Left lung (tissue), 10 donors: Measurements from ENCODE around the gene SLC22A16. TPM values are rescaled to one million over a fixed set of nuclear protein-coding genes. Genes with fewer than 3 reads are reported as not detected.
"Not testable (repeated sequence)": the region's sequence is repeated elsewhere in the genome, so short reads cannot be mapped to it uniquely, and the experiment has no call there.

Experiments used
- ATAC-seq: fragments of 200-7000 bp; cut with Tn5 transposase; one replicate; pipeline ENCODE4 v1.9.1; 2020; ENCODE audit warnings: moderate library complexity
- DNase-seq, 4 donors: peaks; one replicate each; pipeline ENCODE4 v3.0.0-alpha.2; 2013 to 2020
- H3K27ac ChIP-seq, 2 donors: fragments of 200-600 bp; sonication (generic) in 1 of 2; one replicate each; pipeline versions ENCODE4 v1.5.0 to v1.8.0; 2020 to 2021
- H3K27me3 ChIP-seq, 2 donors: fragments of 200-600 bp; sonication (generic) in 1 of 2; one replicate each; pipeline versions ENCODE4 v1.5.0 to v1.8.0; 2020 to 2021
- H3K36me3 ChIP-seq, 2 donors: fragments of 200-600 bp; sonication (generic) in 1 of 2; one replicate each; pipeline versions ENCODE4 v1.5.0 to v1.8.0; 2020 to 2021
- H3K4me1 ChIP-seq, 2 donors: fragments of 200-600 bp; one replicate each; pipeline ENCODE4 v1.8.0; 2021
- H3K4me3 ChIP-seq, 2 donors: fragments of 200-600 bp; sonication (generic) in 1 of 2; one replicate each; pipeline versions ENCODE4 v1.5.0 to v1.8.0; 2020 to 2021; ENCODE audit warnings: mild to moderate bottlenecking in 1 of 2
- H3K9me3 ChIP-seq, 2 donors: fragments of 200-600 bp; sonication (generic) in 1 of 2; one replicate each; pipeline versions ENCODE4 v1.5.0 to v1.8.0; 2020 to 2021
- CTCF ChIP-seq, 2 donors: fragments of 200-600 bp; sonication (generic) in 1 of 2; IDR thresholded peaks; one replicate each; pipeline versions ENCODE4 v1.5.0 to v1.8.0; 2021; ENCODE audit warnings: antibody characterized with exemption in 2 of 2
- intact Hi-C, 2 donors: fragments of 100-400 bp; cut with DNase I; formaldehyde crosslinking; loops; one replicate each; pipeline versions ENCODE4 v1.11.2 to v1.14.2; 2022
- polyA plus RNA-seq, 6 donors: library from polyadenylated mRNA; unstranded; fragments of 120-200 nt; gene quantifications; one replicate each; pipeline ENCODE4 v1.2.1, GENCODE V29; 2013; ENCODE audit not compliant: insufficient read length in 6 of 6
- total RNA-seq, 2 donors: library from RNA; stranded (reverse); fragmentation: NEBNext Ultra II Directional; extraction: Animal tissue kit (Norgen Biotek cat#: 25700); gene quantifications; one replicate each; pipeline ENCODE4 v1.2.1, GENCODE V29; 2021
- donor health status: DM: no; HTN: yes; CAD: no.
- donor health status: DM: no; HTN: no; CAD: no.

Gene SLC22A16
- total and polyA plus RNA-seq, 8 donors = 0.11 to 5.4 (median 0.23) TPM; not detected in 3

GRCh38 chr6:110488606-110489190 lies 12.3 kb upstream of the SLC22A16 start:
- intact Hi-C loops = no loop called here
- no peak overlapping the region for H3K27ac ChIP-seq
- no peak for TF ChIP-seq CTCF (IDR thresholded peaks at IDR 0.05)
- ATAC-seq (no peak), DNase-seq (no peak)
- H3K27me3 ChIP-seq = no peaks in the 10 kb centered on the region
- no peaks in the 10 kb centered on the region for H3K36me3 ChIP-seq
- H3K4me1 ChIP-seq = peaks cover 0 to 16% of the 10 kb centered on the region in 2 donors
- no peaks in the 10 kb centered on the region for H3K9me3 ChIP-seq
- no peak overlapping the region for H3K4me3 ChIP-seq

- peaks cover 0 to 20% of the 10 kb centered on the region in 2 donors for H3K4me1 ChIP-seq
- intact Hi-C loops, H3K27ac ChIP-seq, DNase-seq, H3K27me3 ChIP-seq, H3K36me3 ChIP-seq, H3K9me3 ChIP-seq, ATAC-seq, H3K4me3 ChIP-seq: not testable (repeated sequence)
Observed at GRCh38 chr6:110487968-110488381, 11.6 kb upstream of the SLC22A16 start.

- intact Hi-C loops = no loop called here
- Histone ChIP-seq H3K9me3 (no peaks in the 10 kb centered on the region), H3K4me3 (no peak overlapping the region), H3K27ac (no peak overlapping the region), H3K36me3 (no peaks in the 10 kb centered on the region), H3K27me3 (no peaks in the 10 kb centered on the region), H3K4me1 (peaks cover 0 to 20% of the 10 kb centered on the region in 2 donors)
- no peak for DNase-seq
- no peak for ATAC-seq
- no peak for TF ChIP-seq CTCF (IDR thresholded peaks at IDR 0.05)
Observed at GRCh38 chr6:110486756-110487155, 10.3 kb upstream of the SLC22A16 start.

- Histone ChIP-seq H3K27ac (no peak overlapping the region), H3K4me3 (no peak overlapping the region), H3K36me3 (no peaks in the 10 kb centered on the region), H3K27me3 (no peaks in the 10 kb centered on the region), H3K4me1 (peaks cover 0 to 20% of the 10 kb centered on the region in 2 donors), H3K9me3 (no peaks in the 10 kb centered on the region)
- no peak for TF ChIP-seq CTCF (IDR thresholded peaks at IDR 0.05)
- intact Hi-C loops = no loop called here
- peak; percentile 22 for ATAC-seq
- DNase-seq = no peak
Observed at GRCh38 chr6:110485491-110485890, 9.1 kb upstream of the SLC22A16 start.

- Histone ChIP-seq H3K36me3 (no peaks in the 10 kb centered on the region), H3K4me3 (no peak overlapping the region), H3K4me1 (peaks cover 0 to 20% of the 10 kb centered on the region in 2 donors), H3K27ac (no peak overlapping the region), H3K9me3 (no peaks in the 10 kb centered on the region), H3K27me3 (no peaks in the 10 kb centered on the region)
- DNase-seq (no peak), ATAC-seq (peak; percentile 60)
- intact Hi-C loops = no loop called here
- TF ChIP-seq CTCF (IDR thresholded peaks at IDR 0.05) = no peak
Observed at GRCh38 chr6:110484321-110484720, 7.9 kb upstream of the SLC22A16 start.
